ENCODE measurements around the gene BPI.
"Not testable (repeated sequence)": the region's sequence is repeated elsewhere in the genome, so short reads cannot be mapped to it uniquely, and the experiment has no call there.

The BPI gene

DNA sequence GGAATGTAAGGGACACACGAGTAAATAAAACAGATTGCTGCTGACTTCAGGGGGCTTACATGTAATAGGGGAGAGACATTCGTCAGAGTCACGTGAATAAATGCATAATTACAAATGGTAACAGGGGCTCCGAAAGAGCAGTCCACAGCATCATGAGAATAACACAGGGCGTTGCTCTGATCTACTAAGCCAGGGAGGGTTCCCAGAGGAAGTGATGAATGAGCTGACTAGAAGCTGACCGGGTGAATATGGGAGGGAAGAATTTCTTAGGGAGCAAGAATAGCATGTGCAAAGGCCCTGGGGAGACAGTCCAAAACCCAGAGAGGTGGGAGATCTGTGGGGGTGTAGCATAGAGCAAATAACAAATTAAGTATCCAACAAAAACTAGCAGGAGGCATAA, 2.4 kb downstream of the BPI start:
- no peak for DNase-seq

DNA sequence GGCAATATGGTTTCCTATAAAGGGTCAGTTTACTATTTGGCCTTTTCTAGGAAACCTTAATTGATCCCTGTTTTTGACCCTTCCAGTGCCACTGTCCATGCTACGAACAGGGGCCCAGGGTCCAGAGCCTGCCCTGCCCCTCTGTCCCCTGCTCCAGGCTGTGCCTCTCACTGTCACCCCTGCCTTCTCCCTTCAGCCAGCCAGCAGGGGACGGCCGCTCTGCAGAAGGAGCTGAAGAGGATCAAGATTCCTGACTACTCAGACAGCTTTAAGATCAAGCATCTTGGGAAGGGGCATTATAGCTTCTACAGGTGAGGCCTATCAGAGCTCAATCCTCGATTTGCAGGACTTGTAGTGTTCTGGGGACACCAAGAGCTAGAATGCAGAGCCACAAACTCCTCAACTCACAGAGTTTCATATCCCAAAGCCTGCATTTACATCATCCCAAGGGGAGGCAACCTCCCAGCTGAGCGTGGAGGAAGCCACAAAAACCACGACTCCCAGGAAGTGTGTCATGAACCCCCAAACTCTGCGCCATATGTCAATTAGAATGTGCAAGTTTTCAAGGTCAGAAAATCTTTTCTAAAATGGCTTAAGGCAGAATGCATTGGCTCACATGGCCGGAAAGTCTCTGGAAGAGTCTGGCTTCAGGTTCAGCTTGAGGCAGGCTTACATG, 3.6 kb downstream of the BPI start:
- DNase-seq, result no peak

DNA sequence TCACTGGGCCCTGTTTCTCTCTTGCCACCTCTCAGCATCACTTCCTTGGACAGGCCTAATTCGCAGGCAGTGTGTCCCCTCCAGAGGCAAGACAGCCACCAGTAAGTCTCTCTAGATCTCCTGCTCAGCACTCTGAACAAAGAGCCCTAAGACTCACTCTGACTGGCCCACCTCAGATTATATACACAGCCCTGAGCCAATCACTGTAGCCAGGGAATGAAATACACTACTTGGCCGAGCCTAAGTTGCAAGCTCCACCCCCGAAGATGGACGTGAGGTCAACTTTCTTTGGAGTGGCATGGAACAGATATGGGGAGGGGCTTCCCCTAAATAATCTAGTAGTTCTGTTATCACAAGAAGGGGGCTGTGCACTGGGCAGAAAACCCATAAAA, 4.1 kb downstream of the BPI start:
- no peak for DNase-seq

DNA sequence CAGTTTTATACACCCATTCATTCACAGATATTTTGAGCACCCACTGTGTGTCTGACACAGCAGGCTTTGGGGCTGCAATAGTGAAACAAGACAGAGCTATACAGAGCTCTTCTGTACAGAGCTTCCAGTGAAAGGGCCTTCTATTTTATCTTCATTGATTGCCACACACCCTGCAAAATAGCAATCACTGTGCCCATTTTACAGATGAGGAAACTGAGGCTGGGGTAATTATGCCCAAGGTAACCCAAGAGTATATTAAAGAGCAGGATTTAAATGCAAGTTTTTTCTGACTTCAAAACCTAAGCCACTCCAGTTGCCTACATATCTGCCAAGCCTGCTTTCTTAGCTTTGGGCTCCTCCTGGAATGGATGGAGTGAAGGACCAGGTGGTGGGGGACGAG, 4.5 kb downstream of the BPI start:
- DNase-seq, result no peak

DNA sequence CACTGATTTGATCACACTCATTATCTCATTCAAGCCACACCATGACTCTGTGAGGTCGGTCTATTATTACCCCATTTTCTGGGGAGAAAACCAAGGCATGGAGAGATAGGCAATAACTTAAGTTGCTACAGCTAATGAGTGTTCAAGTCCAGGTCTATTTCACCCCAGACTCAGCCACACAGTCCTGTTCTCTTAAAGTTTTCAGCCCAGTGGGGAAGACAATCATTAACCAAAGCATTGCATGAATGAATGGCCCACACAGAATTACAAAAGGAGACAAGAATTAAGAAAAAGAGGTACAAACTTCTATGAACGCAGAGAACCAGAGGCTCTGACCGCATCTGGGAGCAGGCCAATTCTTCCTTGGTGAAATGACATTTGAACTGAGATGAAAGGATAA, 7.1 kb downstream of the BPI start:
- no peak for DNase-seq

DNA sequence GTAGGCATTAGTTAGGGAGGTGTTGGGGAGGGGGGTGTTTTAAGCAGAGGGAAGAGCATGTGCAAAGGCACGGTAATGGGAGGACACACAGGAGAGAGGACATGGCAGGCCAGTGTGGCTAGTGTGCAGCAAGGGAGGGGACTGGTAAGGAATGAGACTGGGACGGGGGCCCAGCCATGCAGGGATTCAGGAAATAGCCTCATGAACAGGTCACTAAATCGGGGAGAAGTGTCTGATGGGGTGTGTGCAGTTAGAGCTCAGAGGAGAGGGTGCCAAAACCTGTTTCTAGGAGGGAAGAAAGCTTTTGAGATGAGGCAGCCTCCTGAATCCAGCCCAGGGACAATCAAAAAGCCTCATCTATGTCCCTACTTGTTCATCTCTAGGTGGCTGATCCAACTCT, 7.5 kb downstream of the BPI start:
- no peak for DNase-seq

DNA sequence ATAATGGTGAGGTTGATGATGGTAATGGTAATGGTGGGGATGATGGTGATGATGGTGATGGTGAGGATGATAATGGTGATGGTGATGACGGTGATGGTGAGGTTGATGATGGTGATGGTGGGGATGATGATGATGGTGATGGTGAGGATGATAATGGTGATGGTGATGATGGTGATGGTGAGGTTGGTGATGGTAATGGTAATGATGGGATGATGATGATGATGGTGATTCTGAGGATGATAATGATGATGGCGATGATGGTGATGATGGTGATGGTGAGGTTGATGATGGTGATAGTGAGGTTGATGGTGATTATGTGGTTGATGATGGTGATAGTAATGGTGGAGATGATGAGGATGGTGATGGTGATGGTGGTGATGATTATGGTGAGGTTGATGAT, 9.7 kb downstream of the BPI start:
- no peak for DNase-seq

DNA sequence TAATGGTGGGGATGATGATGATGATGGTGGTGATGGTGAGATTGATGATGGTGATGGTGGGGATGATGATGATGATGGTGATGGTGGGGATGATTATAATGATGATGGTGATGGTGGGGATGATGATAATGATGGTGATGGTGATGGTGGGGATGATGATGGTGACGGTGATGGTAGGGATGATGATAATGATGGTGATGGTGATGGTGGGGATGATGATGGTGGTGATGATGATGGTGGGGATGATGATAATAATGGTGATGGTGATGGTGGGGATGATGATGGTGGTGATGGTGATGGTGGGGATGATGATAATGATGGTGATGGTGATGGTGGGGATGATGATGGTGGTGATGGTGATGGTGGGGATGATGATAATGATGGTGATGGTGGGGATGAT, 10.4 kb downstream of the BPI start:
- DNase-seq, result not testable (repeated sequence)

DNA sequence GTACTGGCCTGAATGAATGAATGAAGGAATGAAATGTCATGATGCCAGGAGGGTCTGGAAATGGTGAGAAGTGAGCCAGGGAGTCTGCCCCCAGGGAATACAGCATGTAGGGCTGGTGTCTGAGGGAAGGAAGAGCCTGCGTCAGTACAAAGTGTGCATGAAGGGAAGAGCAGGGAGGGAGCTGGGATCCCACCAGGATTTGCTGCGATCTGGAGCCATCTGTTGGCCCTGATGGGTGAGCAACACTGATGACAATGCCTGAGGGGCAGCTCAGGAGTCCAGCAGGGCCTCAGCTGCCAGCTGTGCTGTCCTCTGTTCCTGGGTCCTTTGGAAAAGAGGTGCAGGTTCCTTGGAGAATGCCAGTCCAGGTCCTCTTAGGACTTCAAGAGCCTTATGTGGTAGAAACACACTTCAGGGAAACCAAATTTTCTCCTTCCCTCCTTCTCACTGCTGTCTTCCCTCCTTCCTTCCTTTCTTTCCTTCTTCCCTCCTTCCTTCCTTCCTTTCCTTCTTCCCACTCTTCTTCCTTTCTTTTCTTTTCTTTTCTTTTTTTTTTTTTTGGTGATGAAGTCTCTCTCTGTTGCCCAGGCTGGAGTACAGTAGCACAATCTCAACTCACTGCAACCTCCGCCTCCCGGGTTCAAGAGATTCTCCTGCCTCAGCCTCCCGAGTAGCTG, 11.5 kb downstream of the BPI start:
- DNase-seq, result no peak

DNA sequence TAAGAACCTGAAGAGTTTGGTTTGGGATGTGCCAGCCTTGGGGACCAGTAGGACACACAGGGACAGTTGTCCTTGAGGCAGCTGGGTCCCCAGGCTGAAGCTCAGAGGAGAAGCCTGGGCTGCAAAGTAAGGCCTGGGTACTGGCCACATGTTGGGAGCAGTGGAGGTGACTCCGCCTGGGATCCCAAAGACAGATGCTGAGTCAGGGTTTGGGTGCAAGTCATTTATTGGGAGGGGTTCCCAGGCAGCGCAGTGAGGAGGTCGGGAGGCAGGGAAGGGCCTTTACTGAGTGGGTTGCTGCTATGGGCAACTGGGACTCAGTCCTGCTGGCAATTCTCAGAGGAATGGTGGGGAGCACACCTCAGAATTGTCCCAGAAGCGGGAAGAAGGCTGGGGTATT, 12.4 kb downstream of the BPI start:
- DNase-seq, result no peak

DNA sequence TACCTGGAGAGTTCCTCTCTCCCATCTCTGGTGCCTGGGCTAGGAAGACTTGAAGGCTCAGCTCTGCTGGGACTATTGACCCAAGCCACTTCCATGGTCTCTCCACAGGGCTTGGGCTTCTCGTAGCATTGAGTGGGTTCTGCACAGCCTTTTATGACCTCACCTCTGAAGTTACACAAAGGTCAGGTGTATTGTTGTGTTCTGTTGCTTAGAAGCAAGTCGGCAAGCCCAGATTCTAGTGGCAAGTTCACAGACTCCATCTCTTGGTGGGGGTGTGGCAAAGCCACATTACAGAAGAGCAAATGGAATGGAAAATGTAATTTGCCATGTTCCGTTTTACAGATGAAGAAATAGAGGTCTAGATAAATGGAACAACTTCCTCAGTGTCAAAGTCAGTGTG, 13.5 kb downstream of the BPI start:
- no peak for DNase-seq

DNA sequence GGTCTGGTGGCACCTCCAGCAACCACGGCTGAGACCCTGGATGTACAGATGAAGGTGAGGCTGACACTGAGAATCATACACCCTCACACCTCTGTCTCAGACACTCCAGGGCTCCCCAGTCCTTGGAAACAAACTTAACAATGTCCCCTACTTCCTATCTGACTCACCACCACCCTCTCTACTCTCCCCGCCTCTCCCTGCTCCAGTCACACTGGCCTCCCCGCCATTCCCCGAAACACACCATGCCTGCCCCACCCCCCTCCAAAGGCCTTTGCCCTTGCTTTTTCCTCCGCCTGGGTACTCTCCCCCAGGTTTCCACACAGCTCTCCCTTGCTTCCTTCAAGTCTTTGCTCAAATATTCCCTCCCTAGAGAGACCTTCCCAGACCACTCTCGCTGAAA, 16.3 kb downstream of the BPI start:
- DNase-seq, result no peak

DNA sequence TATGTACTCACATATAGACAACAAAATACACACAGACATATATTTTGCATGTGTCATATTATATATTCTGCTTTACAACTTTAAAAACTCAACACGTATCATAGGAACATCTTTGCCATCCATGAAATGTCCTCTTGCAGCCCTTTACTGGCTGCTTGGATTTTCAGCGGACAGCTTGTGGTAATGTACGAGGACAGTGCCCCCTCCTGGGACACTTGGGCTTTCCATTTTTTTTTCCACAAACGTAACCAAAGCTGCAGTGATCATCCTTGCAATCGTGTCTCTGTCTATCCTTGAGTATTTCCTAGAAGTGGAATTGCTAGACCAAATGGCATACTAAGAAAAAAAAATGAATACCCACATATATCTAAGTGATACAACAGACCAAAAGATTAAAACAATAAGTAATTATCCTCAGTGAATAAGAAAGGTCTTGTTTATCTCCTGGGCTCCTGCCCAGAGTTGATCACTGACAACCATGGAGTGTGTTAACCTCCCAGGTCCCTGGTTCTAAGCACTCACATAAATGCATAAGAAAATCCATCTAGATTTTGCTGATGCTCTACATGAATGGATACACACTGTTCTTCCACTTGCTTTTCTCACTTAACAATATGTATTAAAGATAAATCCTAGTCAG, 18.1 kb downstream of the BPI start:
- DNase-seq, result no peak

DNA sequence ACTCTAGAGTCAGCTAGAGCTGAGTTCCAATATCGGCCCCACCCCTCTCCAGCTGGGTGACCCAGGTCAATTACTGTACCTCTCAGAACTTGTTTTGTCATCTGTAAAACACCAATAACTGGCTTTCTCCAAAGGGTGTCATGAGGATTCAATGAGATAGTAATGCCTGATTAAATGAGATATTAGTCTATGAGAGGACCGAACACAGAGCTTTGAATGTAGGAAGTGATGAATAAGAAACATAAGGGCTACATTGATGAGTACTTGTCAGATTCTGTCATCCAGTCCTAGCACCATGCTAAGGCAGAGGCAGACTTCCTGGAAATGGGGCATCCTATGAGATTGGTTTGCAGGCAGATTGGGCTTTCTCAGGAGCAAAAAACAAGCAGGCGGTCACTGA, 20.2 kb downstream of the BPI start:
- DNase-seq, result no peak

DNA sequence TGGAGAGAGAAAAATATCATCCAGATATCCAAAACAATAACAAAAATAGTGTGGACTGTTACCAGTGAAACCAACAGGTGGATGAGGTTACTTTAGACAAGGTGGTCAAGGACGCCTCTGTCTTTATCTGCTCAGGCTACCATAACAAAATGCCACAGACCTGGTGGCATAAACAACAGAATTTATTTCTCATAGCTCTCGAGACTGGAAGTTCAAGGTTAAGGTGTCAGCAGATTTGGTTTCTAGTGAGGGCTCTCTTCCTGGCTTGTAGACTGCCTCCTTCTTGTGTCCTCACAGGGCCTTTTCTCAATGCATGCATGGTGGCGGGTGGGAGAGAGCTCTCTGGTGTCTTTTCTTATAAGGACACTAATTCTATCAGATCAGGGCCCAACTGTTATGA, 21.2 kb downstream of the BPI start:
- DNase-seq, result no peak

DNA sequence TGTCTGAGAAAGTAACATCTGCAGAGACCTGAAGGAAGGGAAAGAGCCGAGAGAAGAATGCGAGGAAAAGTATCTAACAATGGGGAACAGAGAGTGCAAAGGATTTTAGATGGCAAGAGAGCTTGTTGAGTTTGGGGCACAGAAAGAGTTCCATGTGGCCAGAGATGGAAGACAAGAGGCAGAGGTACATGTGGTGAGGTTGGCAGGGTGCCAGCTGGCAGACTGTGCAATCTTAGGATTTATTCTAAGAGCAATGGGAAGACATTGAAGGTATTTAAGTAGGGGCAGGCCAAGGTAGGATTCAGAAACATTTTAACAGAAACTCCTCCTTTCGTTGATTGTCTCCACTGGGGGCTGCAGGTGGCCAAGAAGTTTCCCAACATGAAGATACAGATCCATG, 21.9 kb downstream of the BPI start:
- no peak for DNase-seq

DNA sequence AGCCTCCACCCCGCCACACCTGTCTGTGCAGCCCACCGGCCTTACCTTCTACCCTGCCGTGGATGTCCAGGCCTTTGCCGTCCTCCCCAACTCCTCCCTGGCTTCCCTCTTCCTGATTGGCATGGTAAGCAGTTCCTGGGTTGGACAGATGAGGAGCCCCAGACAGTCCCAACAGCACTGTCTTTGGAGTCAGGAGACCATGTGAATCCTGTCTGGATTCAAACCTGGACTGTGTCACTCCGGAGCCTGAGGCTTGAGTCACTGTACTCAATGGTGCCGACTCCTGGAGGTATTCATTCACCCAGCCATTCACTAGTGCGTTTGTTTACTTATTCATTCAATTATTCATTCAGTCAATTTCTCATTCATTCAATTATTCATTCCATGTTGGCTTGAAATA, 22.4 kb downstream of the BPI start:
- DNase-seq, result no peak

DNA sequence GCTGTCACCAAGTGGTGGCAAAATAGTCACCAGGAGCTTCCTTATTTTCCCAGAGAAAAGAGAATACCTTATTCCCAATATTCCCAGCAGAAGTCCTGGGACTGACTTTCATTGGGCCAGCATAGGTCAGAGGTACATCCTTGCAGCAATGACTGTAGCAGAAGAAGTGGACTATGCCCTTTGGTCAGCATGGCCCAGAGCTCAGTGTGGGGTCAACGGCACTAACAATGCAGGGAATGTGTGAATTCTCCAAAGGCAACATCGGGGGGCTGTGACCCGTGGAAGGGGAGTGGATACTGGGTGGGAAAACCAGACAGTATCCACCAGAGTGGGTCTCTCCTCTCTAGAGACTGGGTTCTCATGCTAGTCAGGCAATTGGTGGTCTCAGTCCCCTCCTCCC, 26.7 kb downstream of the BPI start:
- no peak for DNase-seq

DNA sequence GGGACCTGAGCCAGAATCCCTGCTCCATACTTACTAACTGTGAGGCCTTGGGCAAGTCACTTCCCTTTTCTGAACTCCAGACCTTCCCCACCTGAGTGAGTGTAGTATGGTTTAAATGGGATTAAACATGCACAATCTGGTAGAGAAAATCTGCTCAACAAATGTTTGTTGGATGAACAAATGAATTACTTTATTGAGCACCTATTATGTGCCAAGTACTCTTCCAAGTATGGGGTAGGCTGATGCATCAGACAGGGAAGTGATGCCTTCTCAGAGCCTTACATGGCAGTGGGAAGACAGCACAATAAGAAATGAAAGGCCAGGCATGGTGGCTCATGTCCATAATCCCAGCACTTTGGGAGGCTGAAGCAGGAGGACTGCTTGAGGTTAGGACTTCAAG, 27.3 kb downstream of the BPI start:
- no peak for DNase-seq

DNA sequence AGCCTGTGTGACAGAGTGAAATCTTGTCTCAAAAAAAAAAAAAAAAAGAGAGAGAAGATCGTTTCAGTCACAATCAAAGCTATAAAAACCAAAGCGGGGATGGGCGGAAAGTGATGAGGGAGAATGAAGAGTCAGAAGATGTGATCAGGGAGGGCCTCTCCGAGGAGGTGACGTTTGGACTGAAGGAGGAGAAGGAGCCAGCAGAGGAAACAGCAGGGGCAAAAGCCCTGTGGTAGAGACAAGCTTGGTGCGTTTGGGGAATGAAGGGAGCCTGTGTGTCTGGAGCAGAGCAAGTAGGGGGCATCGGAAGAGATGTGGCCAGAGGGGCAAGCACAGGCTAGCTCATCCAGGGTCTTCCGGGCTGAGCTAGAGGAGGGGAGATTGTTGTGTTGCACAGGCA, 27.9 kb downstream of the BPI start:
- DNase-seq, result no peak

DNA sequence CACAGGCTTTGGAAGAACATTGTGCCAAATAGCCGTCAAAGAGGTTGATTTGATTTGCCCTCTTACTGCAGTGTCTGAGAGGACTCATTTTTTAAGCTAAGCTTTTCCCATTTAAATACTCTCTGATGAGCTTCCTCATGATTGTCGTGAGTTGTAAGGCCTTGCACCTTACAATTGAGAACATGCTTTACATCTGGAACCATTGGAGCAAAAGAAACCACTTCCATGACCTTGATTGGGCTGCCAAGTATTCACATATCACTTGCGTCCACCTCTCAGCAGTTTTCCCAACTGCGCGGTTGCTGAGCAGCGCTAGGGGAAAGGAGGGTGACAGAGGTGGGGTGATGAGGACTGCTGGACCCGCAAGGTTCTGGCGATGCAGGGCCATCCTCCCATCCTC, 30.1 kb downstream of the BPI start:
- DNase-seq, result no peak

DNA sequence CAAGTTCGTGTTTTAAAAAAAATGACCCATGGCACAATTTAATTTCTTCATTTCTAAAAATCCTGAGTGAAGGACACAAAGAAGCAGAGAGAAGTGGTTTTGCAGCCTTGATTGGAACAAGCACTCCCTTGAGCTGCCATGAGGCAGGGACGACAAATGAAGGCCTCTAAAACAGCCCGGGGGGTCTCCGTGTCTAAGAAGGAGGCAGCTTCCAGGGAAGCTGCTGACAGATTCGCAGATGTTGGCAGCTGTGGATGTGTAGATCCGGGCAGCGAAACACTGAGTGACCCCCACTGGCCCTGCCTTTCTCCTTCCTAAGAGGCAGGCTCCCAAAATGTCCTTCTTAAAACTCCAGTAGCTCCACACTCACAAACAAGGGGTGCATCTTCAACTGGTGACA, 32.8 kb downstream of the BPI start:
- DNase-seq, result no peak

DNA sequence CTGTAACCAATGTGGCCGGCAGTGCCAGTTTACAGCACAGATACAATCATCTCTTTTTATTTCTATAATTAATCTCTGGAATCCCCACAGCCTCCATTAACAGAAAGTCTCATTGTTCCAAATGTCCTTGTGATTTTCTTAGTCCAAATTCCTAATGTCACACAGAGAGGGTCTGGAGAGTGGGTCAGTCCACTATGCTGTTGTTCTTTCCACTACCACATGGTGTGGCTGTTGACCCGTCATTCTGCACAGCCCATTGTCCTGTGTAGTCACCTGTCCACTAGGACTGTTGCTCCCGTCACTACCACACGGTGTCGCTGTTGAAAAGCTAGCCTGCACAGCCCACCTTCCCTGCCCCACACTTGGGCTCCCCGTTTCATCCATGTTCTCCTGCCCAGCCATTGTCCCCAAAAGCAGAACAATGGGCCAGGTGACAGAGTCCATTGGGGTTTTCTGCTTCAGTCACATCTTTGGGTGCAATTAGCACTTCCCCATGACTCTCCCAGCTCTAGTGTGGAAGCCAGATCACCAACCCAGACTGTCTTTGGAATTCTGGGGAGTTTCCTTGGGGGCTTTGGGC, 33.7 kb downstream of the BPI start:
- no peak for DNase-seq

DNA sequence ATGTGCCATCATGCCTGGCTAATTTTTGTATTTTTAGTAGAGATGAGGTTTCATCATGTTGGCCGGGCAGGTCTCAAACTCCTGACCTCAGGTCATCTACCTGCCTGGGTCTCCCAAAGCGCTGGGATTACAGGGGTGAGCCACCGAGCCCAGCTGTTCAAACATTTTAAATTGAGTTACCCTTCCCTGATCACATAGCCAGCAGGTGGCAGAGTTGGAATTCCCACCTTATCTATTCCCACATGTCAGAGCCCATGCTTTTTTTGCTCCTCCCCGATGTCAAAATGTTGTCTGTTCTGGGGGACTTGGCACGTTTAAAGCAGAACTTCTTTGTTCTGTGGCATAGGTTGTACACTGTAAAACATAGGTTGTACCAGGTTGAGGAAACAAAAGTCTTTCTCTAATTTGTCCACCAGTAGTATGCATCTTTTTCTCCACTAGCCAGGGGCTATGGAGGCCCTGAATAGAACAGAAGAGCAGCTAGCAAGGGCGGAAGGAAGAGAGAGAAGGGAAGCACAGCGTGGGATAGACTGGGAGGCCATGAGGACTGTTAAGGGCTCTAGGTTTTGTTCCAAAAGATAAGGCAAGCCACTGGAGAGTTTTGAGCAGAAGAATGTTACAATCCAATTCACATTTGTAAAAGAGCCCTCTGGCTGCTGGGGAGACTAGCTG, 35.0 kb downstream of the BPI start:
- no peak for DNase-seq

Data from NCI-H774 (cell line).